Measurements from ENCODE around the gene OTX2.

- no peak for TF ChIP-seq CTCF (IDR thresholded peaks at IDR 0.05)
- TF ChIP-seq HOXA7 (CRISPR knock-in tag; IDR thresholded peaks at IDR 0.05) = no peak
- TF ChIP-seq CBX2 (IDR thresholded peaks at IDR 0.05; ENCODE audit: borderline replicate concordance, low read depth) = no peak
- no peak for TF ChIP-seq MAX (IDR thresholded peaks at IDR 0.05)
- no peak for TF ChIP-seq JUNB (IDR thresholded peaks at IDR 0.05)
- no peak for TF ChIP-seq EHMT2 (IDR thresholded peaks at IDR 0.05; ENCODE audit: low read depth)
- no peak for TF ChIP-seq MYC (IDR thresholded peaks at IDR 0.05; ENCODE audit: borderline replicate concordance, low read length)
- no peak for TF ChIP-seq POLR2A (IDR thresholded peaks at IDR 0.05; ENCODE audit: low read length)
- no peak for TF ChIP-seq TP53 (CRISPR knock-in tag; IDR thresholded peaks at IDR 0.05)
- no peak for TF ChIP-seq RAD21 (conservative IDR thresholded peaks at IDR 0.05 in 1 of 2, IDR thresholded peaks at IDR 0.05 in 1 of 2)
- no peak for TF ChIP-seq EP300 (IDR thresholded peaks at IDR 0.05)
Observed at GRCh38 chr14:56798447-56799342, 11.6 kb downstream of the OTX2 start.
